Hindlimb muscle (tissue), 1 donor: ENCODE results near the gene RNGTT. TPM values are rescaled to one million over a fixed set of nuclear protein-coding genes. Genes with fewer than 3 reads are reported as not detected.
"Not testable (repeated sequence)": the region's sequence is repeated elsewhere in the genome, so short reads cannot be mapped to it uniquely, and the experiment has no call there.

Experiments used
- DNase-seq: peaks from one replicate; pipeline ENCODE4 v3.0.0-alpha.2; 2013
- polyA plus RNA-seq: library from polyadenylated mRNA; unstranded; fragments of 120-200 nt; gene quantifications from one replicate; pipeline ENCODE4 v1.2.1, GENCODE V29; 2013; ENCODE audit not compliant: insufficient read length

Gene RNGTT
- polyA plus RNA-seq, 1 donor: 10.5 TPM

- DNase-seq: no peak
Observed at GRCh38 chr6:88864359-88865054, 98.9 kb downstream of the RNGTT start.

- no peak for DNase-seq
Observed at GRCh38 chr6:88860310-88860709, 103.1 kb downstream of the RNGTT start.

GRCh38 chr6:88858455-88858854 lies 105.0 kb downstream of the RNGTT start:
- no peak for DNase-seq

- DNase-seq: no peak
Observed at GRCh38 chr6:88856566-88856965, 106.9 kb downstream of the RNGTT start.

- DNase-seq: no peak
Observed at GRCh38 chr6:88855541-88856147, 107.8 kb downstream of the RNGTT start.

GRCh38 chr6:88852775-88853174 lies 110.6 kb downstream of the RNGTT start:
- no peak for DNase-seq

- DNase-seq: no peak
Observed at GRCh38 chr6:88852000-88852399, 111.4 kb downstream of the RNGTT start.

GRCh38 chr6:88848870-88849269 lies 114.5 kb downstream of the RNGTT start:
- DNase-seq: no peak

- DNase-seq: peak; percentile 19
Observed at GRCh38 chr6:88843040-88843439, 120.4 kb downstream of the RNGTT start.

GRCh38 chr6:88842320-88842719 lies 121.1 kb downstream of the RNGTT start:
- DNase-seq: no peak

- DNase-seq: no peak
Observed at GRCh38 chr6:88840796-88841539, 122.5 kb downstream of the RNGTT start.

GRCh38 chr6:88840289-88840688 lies 123.1 kb downstream of the RNGTT start:
- DNase-seq: no peak

- DNase-seq: no peak
Observed at GRCh38 chr6:88839280-88839679, 124.1 kb downstream of the RNGTT start.

- no peak for DNase-seq
Observed at GRCh38 chr6:88835210-88835609, 128.2 kb downstream of the RNGTT start.

- DNase-seq: not testable (repeated sequence)
Observed at GRCh38 chr6:88833071-88833470, 130.3 kb downstream of the RNGTT start.

- DNase-seq: not testable (repeated sequence)
Observed at GRCh38 chr6:88827599-88827998, 135.8 kb downstream of the RNGTT start.

GRCh38 chr6:88825856-88826255 lies 137.6 kb downstream of the RNGTT start:
- DNase-seq: no peak

- DNase-seq: no peak
Observed at GRCh38 chr6:88823998-88824397, 139.4 kb downstream of the RNGTT start.

GRCh38 chr6:88815491-88815890 lies 147.9 kb downstream of the RNGTT start:
- DNase-seq: no peak

GRCh38 chr6:88814909-88815308 lies 148.5 kb downstream of the RNGTT start:
- no peak for DNase-seq

- no peak for DNase-seq
Observed at GRCh38 chr6:88813045-88813444, 150.4 kb downstream of the RNGTT start.

GRCh38 chr6:88810701-88811100 lies 152.7 kb downstream of the RNGTT start:
- no peak for DNase-seq

GRCh38 chr6:88810089-88810488 lies 153.3 kb downstream of the RNGTT start:
- no peak for DNase-seq

- DNase-seq: no peak
Observed at GRCh38 chr6:88808381-88808780, 155.0 kb downstream of the RNGTT start.
